ENCODE results near the gene ACIN1. TPM values are rescaled to one million over a fixed set of nuclear protein-coding genes. Genes with fewer than 3 reads are reported as not detected.
A peak's percentile ranks its signal among the peaks of the same experiment; 100 is the strongest.

Gene ACIN1
- total and polyA plus RNA-seq, 2 experiments from 2014 or later = 76.1 to 172 TPM

DNA sequence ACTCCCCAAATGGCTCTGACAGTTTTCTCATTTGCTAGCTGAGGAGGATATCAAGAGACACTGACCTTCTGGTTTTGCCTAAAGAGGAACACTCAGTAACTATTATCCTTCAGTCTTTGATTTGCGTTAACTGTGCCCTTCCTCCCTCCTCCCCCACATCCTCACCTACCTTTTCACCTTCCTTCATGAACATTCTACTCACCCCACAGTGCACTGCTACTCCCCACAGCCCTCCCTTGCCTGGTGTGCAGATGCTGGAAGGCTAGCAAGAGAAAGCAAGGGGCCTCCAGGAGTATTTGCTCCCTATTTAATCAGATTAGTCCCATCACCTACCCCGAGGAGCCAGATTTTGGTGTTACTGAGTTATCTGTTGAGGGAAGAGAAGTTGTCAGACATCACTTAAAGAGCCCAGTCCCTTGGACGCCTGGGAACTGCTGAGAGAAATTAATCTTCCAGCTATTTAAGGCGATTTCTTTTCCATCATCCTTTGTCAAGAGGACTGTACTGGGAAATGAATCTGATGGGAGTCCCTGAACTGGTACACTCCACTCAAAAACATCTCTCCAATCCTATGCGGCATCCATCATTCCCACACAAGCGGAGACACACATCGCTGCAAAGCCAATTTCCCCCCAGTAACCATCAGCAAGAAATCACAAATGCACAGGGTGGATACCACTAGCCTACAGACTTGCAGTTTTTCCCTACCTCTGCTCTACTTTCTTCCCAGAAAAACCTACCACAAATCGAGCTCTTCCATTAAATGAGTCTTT is 71.7 kb downstream of the ACIN1 start:
- peaks cover 7% of the 10 kb centered on the region; the same call in 1 of the 2 replicates for H3K79me2 ChIP-seq (replicated peaks; ENCODE audit: insufficient read depth)
- peaks cover 16% of the 10 kb centered on the region for H4K20me1 ChIP-seq (replicated peaks; ENCODE audit: insufficient read depth)
- H3K4me1 Mint-ChIP-seq = peaks cover 26% of the 10 kb centered on the region
- no peak overlapping the region for H3K4me3 Mint-ChIP-seq
- DNase-seq (ENCODE audit: low spot score) (no peak), ATAC-seq (no peak; the same call in 2 of the 3 replicates)
- no peaks in the 10 kb centered on the region for H3K27me3 ChIP-seq (ENCODE audit: insufficient read depth)
- H3K9me3 Mint-ChIP-seq = no peaks in the 10 kb centered on the region
- peaks cover 5% of the 10 kb centered on the region for H3K27me3 Mint-ChIP-seq (ENCODE audit: insufficient read depth, low read depth, poor library complexity)
- H3K4me1 ChIP-seq (ENCODE audit: insufficient read depth) = peaks cover 18% of the 10 kb centered on the region
- H3K36me3 ChIP-seq (ENCODE audit: insufficient read depth) = peaks cover 24% of the 10 kb centered on the region; the same call in 1 of the 2 replicates
- H2AFZ ChIP-seq = no peak overlapping the region
- no peak overlapping the region for H3K4me3 ChIP-seq
- TF ChIP-seq POLR2AphosphoS5 (IDR thresholded peaks at IDR 0.05; ENCODE audit: low read depth) (no peak), NANOG (IDR thresholded peaks at IDR 0.05; ENCODE audit: borderline replicate concordance) (no peak), EZH2phosphoT487 (IDR thresholded peaks at IDR 0.05; ENCODE audit: unreplicated experiment) (no peak), JUNB (IDR thresholded peaks at IDR 0.05; ENCODE audit: unreplicated experiment) (no peak), CREB1 (CRISPR knock-in tag; IDR thresholded peaks at IDR 0.05; ENCODE audit: low read depth) (no peak), STAT1 (IDR thresholded peaks at IDR 0.05; ENCODE audit: unreplicated experiment) (no peak), ZNF114 (CRISPR knock-in tag; IDR thresholded peaks at IDR 0.05) (no peak), EZH2 (IDR thresholded peaks at IDR 0.05; ENCODE audit: low read depth, unreplicated experiment) (no peak), ZNF331 (CRISPR knock-in tag; IDR thresholded peaks at IDR 0.05; ENCODE audit: low read depth) (no peak)
- TF ChIP-seq, protein P1, sequence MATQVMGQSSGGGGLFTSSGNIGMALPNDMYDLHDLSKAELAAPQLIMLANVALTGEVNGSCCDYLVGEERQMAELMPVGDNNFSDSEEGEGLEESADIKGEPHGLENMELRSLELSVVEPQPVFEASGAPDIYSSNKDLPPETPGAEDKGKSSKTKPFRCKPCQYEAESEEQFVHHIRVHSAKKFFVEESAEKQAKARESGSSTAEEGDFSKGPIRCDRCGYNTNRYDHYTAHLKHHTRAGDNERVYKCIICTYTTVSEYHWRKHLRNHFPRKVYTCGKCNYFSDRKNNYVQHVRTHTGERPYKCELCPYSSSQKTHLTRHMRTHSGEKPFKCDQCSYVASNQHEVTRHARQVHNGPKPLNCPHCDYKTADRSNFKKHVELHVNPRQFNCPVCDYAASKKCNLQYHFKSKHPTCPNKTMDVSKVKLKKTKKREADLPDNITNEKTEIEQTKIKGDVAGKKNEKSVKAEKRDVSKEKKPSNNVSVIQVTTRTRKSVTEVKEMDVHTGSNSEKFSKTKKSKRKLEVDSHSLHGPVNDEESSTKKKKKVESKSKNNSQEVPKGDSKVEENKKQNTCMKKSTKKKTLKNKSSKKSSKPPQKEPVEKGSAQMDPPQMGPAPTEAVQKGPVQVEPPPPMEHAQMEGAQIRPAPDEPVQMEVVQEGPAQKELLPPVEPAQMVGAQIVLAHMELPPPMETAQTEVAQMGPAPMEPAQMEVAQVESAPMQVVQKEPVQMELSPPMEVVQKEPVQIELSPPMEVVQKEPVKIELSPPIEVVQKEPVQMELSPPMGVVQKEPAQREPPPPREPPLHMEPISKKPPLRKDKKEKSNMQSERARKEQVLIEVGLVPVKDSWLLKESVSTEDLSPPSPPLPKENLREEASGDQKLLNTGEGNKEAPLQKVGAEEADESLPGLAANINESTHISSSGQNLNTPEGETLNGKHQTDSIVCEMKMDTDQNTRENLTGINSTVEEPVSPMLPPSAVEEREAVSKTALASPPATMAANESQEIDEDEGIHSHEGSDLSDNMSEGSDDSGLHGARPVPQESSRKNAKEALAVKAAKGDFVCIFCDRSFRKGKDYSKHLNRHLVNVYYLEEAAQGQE (IDR thresholded peaks at IDR 0.05; ENCODE audit: unreplicated experiment) = no peak
- TF ChIP-seq, protein P2, sequence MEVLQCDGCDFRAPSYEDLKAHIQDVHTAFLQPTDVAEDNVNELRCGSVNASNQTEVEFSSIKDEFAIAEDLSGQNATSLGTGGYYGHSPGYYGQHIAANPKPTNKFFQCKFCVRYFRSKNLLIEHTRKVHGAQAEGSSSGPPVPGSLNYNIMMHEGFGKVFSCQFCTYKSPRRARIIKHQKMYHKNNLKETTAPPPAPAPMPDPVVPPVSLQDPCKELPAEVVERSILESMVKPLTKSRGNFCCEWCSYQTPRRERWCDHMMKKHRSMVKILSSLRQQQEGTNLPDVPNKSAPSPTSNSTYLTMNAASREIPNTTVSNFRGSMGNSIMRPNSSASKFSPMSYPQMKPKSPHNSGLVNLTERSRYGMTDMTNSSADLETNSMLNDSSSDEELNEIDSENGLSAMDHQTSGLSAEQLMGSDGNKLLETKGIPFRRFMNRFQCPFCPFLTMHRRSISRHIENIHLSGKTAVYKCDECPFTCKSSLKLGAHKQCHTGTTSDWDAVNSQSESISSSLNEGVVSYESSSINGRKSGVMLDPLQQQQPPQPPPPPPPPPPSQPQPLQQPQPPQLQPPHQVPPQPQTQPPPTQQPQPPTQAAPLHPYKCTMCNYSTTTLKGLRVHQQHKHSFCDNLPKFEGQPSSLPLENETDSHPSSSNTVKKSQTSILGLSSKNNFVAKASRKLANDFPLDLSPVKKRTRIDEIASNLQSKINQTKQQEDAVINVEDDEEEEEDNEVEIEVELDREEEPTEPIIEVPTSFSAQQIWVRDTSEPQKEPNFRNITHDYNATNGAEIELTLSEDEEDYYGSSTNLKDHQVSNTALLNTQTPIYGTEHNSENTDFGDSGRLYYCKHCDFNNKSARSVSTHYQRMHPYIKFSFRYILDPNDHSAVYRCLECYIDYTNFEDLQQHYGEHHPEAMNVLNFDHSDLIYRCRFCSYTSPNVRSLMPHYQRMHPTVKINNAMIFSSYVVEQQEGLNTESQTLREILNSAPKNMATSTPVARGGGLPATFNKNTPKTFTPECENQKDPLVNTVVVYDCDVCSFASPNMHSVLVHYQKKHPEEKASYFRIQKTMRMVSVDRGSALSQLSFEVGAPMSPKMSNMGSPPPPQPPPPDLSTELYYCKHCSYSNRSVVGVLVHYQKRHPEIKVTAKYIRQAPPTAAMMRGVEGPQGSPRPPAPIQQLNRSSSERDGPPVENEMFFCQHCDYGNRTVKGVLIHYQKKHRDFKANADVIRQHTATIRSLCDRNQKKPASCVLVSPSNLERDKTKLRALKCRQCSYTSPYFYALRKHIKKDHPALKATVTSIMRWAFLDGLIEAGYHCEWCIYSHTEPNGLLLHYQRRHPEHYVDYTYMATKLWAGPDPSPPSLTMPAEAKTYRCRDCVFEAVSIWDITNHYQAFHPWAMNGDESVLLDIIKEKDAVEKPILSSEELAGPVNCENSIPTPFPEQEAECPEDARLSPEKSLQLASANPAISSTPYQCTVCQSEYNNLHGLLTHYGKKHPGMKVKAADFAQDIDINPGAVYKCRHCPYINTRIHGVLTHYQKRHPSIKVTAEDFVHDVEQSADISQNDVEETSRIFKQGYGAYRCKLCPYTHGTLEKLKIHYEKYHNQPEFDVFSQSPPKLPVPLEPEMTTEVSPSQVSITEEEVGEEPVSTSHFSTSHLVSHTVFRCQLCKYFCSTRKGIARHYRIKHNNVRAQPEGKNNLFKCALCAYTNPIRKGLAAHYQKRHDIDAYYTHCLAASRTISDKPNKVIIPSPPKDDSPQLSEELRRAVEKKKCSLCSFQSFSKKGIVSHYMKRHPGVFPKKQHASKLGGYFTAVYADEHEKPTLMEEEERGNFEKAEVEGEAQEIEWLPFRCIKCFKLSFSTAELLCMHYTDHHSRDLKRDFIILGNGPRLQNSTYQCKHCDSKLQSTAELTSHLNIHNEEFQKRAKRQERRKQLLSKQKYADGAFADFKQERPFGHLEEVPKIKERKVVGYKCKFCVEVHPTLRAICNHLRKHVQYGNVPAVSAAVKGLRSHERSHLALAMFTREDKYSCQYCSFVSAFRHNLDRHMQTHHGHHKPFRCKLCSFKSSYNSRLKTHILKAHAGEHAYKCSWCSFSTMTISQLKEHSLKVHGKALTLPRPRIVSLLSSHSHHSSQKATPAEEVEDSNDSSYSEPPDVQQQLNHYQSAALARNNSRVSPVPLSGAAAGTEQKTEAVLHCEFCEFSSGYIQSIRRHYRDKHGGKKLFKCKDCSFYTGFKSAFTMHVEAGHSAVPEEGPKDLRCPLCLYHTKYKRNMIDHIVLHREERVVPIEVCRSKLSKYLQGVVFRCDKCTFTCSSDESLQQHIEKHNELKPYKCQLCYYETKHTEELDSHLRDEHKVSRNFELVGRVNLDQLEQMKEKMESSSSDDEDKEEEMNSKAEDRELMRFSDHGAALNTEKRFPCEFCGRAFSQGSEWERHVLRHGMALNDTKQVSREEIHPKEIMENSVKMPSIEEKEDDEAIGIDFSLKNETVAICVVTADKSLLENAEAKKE (CRISPR knock-in tag; IDR thresholded peaks at IDR 0.05) = no peak
- TF ChIP-seq, protein P3, sequence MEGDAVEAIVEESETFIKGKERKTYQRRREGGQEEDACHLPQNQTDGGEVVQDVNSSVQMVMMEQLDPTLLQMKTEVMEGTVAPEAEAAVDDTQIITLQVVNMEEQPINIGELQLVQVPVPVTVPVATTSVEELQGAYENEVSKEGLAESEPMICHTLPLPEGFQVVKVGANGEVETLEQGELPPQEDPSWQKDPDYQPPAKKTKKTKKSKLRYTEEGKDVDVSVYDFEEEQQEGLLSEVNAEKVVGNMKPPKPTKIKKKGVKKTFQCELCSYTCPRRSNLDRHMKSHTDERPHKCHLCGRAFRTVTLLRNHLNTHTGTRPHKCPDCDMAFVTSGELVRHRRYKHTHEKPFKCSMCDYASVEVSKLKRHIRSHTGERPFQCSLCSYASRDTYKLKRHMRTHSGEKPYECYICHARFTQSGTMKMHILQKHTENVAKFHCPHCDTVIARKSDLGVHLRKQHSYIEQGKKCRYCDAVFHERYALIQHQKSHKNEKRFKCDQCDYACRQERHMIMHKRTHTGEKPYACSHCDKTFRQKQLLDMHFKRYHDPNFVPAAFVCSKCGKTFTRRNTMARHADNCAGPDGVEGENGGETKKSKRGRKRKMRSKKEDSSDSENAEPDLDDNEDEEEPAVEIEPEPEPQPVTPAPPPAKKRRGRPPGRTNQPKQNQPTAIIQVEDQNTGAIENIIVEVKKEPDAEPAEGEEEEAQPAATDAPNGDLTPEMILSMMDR (conservative IDR thresholded peaks at IDR 0.05; ENCODE audit: low read depth in 2 of 2) = no peak
- TF ChIP-seq, protein P4, sequence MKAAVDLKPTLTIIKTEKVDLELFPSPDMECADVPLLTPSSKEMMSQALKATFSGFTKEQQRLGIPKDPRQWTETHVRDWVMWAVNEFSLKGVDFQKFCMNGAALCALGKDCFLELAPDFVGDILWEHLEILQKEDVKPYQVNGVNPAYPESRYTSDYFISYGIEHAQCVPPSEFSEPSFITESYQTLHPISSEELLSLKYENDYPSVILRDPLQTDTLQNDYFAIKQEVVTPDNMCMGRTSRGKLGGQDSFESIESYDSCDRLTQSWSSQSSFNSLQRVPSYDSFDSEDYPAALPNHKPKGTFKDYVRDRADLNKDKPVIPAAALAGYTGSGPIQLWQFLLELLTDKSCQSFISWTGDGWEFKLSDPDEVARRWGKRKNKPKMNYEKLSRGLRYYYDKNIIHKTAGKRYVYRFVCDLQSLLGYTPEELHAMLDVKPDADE (IDR thresholded peaks at IDR 0.05) = no peak
- peaks cover 10% of the 10 kb centered on the region; the same call in 1 of the 2 replicates for H3F3A ChIP-seq (replicated peaks; ENCODE audit: low read depth)
- H3K4me2 ChIP-seq = no peak overlapping the region
- H3K27ac Mint-ChIP-seq = peak overlapping the region; percentile 66
- H3K9me2 ChIP-seq (ENCODE audit: insufficient read depth) = no peaks in the 10 kb centered on the region
- H3K27ac ChIP-seq (ENCODE audit: low read depth) = peak overlapping the region; percentile 69
- peaks cover 30% of the 10 kb centered on the region for H3K36me3 Mint-ChIP-seq (ENCODE audit: low read depth)

Measured in GM23338 (cell line).